GM12872 (cell line): Measurements from ENCODE around the gene ATG16L2.

Experiments used
- CTCF ChIP-seq: IDR thresholded peaks from 3 replicates; pipeline ENCODE4 v1.5.1; 2011; ENCODE audit warnings: low read depth, mild to moderate bottlenecking, low read length, moderate library complexity; ENCODE audit not compliant: insufficient read depth

Gene ATG16L2

GRCh38 chr11:72771507-72771906, 42.7 kb upstream of the ATG16L2 start:
- TF ChIP-seq CTCF = no peak

- TF ChIP-seq CTCF = no peak
Measured at GRCh38 chr11:72772059-72772458, 42.2 kb upstream of the ATG16L2 start.

GRCh38 chr11:72773291-72773690, 40.9 kb upstream of the ATG16L2 start:
- TF ChIP-seq CTCF = no peak

- TF ChIP-seq CTCF = no peak
Measured at GRCh38 chr11:72773696-72774095, 40.5 kb upstream of the ATG16L2 start.

GRCh38 chr11:72774499-72774898, 39.7 kb upstream of the ATG16L2 start:
- TF ChIP-seq CTCF = no peak

GRCh38 chr11:72775288-72776110, 38.7 kb upstream of the ATG16L2 start:
- no peak for TF ChIP-seq CTCF

- TF ChIP-seq CTCF = no peak
Measured at GRCh38 chr11:72776117-72776843, 37.9 kb upstream of the ATG16L2 start.
